Thyroid gland (tissue), 4 donors: ENCODE measurements around the gene HIVEP2.

ENCODE experiments used
- CTCF ChIP-seq, 6 experiments: fragments of 200-600 bp in 3 of 6; fragments of 450-650 bp in 3 of 6; sonication (generic) in 3 of 6; IDR thresholded peaks; one replicate each; pipeline ENCODE4 v1.5.1; 2016 to 2019; ENCODE audit warnings: antibody characterized with exemption in 6 of 6, mild to moderate bottlenecking in 2 of 6, inconsistent platforms in 1 of 6, moderate library complexity in 1 of 6
- POLR2A ChIP-seq, 2 donors: fragments of 450-650 bp; IDR thresholded peaks; one replicate each; pipeline ENCODE4 v1.6.1; 2017; ENCODE audit warnings: antibody characterized with exemption in 2 of 2, mild to moderate bottlenecking in 2 of 2, moderate library complexity in 1 of 2

GRCh38 chr6:142825760-142826159, 119.2 kb downstream of the HIVEP2 start:
- no peak for TF ChIP-seq CTCF (IDR thresholded peaks at IDR 0.05)
- no peak for TF ChIP-seq POLR2A (IDR thresholded peaks at IDR 0.05)
